ENCODE measurements around the gene ZNF532.
"Not testable (repeated sequence)": the region's sequence is repeated elsewhere in the genome, so short reads cannot be mapped to it uniquely, and the experiment has no call there.

ZNF532 gene

DNA sequence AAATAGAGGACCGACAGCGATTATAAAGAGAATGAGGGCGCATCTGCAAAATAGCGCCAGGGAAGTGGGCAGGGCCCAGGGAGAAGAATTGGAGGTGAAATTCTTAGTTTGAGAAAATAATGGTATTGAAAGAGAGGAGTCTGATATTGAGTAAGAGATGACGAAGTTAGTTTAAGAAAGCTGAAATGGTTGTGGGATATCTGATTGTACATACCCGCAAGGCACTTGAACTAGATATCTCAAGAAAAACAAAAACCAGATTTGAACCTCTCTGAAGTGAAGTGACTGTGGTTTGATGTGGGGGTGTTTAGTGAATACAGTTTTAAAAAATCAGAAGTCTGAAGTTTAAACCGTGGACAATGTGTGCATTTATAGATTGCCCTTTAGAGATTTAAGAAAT is 38.9 kb downstream of the ZNF532 start:
- no peak for DNase-seq

DNA sequence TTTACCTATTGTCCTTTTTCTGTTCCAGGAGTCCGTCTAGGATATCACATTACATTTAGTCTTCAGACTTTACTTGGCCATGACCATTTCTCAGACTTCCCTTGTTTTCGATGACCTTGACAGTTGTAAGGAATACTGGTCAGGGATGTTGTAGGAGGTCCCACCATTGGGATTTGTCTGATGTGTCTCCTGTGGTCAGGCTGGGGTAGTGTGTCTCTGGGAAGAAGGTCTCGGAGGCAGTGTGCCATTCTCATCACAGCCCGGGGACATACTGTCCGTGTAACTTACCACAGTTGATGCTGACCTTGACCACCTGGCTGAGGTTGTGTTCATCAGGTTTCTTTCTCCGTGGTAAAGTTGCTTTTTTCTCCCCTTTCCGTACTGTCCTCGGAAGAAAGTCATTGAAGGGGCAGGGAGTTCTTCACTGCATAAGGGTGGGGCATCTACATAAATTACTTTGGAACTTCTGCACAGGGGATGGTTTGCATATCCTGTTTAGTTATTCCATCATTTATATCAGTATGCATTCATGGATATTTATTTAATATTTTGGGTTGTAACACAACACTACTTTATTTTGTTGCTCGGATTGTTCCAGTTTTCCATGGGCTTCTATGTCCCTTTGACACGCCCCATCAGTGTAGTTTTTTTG is 41.2 kb downstream of the ZNF532 start:
- no peak for DNase-seq

DNA sequence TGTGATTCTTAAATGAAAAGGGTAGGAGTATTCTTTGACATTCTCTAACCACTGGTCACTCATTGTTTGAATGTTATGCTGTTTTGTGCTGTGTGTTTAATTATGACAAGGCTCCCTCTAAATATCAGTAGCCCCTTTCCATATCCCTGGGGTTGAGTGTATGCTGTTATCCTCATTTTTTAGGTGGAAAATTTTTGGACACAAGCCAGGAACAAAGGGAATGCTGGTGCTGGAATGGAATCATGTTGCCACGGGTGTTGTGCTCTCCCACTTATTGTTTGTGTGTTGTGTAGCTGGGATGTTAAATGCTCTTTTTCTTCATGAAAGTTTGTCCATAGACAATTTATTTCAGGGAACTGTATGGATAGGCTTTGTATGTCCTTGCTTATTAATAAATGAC is 43.3 kb downstream of the ZNF532 start:
- no peak for DNase-seq

DNA sequence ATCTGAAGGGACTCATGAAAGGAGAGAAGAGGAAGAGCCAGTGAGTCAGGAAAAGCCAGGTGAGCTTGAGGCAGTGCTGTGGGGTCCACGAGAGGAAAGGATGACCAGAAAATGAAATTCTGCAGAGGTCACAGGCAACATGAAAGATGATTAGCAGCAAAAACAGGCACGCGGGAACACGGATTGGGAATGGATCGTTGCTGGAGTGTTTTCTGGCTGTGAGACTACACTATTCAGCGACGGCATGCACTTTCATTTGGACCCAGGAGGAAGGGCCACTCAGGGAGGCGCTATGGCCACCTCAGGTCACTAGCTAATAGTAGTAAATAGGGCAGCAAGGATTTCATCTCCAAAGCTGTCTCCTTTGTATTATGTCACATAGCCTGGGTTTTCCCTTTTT is 44.8 kb downstream of the ZNF532 start:
- DNase-seq, result no peak

DNA sequence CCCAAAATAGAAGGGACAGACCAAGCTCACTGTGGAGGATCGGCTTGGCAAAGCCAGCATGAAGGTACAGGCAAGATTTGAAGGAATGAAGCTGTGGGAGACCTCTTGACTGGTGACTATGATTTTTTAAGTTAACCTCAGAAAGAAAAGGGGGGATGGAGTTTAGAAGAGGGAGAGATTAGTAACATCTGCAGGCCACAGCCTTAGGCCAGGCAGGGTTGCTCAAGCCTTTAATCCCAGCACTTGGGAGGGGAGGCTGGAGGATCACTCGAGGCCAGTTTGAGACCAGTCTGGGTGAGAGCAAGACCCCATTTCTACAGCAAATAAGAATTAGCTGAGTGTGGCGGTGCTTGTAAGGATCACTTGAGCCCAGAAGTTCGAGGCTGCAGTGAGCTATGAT is 46.6 kb downstream of the ZNF532 start:
- DNase-seq, result no peak

DNA sequence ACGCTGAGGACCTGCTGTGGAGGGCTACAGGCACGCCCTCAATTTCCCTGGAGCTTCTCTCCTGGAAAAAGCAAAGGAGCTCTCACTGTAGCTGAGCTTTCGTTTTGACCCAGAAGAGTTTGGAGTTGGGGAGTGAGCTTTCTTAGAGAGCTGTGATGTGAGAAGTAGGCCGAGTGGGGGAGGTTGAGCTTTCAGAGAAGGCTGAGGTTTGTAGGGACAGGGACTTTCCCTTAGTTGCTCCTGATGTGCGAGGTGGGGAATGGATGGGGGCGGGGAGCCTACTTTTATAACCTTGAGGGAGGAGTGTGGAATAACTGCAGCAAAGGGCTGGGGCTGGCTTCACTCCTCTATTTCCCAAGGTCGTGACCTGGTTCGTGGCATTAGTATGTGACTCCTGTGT is 47.1 kb downstream of the ZNF532 start:
- DNase-seq, result no peak

DNA sequence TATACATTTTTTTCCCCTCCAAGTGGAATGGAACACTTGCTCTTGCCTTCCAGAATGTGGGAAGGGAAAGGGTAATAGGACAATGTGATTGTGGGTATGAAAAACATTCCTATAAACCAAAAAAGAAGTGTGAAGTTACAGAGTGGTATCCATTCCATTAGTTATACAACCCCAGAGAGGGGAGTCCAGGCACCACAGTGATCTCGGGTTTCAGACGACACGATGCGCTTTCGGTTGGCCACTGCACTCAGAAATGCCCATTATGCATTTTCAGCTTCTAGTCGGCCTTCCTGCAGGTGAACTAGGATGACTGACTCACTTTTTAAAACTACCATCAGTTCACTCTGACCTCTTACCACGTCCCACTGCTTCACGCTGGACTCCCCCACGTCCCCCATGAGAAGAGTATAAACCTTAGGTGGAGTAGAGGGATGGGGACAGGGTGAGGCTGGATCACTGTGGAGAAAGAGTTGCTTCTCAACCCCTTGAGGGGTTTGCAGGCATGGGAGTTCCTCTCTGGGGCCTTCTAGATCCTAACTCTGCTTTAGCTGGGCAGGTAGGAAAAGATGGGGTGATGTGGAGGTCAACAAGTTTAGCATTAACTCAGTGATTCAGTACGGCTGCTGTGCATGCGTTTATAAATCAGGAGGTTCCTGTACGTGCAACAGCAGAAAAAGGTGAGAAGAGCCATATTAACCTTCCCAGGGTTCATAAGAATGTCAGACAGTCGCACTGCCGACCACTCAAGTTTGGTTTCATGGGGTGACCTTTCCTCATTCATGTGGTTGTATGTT is 50.5 kb downstream of the ZNF532 start:
- DNase-seq, result no peak

DNA sequence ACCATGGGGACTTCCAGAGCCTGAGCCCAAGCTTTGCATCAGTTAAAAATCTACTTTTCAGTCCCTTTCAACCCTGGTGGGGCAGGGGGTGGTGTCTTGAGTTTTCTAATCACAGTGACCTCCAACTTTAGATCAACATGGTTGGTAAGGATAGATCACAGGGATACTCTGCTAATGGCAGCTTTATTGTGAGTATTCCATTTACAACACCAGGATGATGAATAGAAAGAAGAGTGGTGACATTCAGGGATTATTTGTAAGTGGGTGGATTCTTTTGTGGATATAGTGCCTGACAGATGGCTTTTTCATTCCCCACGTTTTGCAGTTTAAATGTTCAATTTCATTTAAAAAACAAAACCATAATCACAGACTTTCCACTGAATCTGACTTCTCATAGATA is 51.3 kb downstream of the ZNF532 start:
- no peak for DNase-seq

DNA sequence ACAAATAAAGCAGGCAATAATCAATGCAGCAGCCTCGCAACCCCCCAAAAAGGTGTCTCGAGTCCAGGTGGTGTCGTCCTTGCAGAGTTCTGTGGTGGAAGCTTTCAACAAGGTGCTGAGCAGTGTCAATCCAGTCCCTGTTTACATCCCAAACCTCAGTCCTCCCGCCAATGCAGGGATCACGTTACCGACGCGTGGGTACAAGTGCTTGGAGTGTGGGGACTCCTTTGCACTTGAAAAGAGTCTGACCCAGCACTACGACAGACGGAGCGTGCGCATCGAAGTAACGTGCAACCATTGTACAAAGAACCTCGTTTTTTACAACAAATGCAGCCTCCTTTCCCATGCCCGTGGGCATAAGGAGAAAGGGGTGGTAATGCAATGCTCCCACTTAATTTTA is 55.3 kb downstream of the ZNF532 start:
- not testable (repeated sequence) for DNase-seq

DNA sequence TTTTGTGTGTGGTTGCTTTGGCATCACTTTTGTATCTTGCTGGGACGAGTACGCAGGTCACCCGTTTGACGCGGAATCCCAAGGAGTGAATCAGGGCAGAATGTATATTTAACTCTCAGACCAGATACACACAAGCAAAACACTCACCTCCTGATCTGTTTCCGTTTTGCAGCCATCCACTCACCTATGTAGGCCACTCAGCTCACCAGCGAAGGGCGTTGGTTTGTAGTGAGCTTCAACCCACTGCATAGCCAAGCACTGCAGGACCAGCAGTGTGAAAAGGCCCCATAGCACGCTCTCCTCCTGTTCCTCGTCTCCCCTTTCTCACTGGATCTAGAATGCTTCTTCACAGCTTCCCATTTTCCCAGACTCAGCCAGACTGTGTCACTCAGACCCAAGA is 58.3 kb downstream of the ZNF532 start:
- DNase-seq, result no peak

DNA sequence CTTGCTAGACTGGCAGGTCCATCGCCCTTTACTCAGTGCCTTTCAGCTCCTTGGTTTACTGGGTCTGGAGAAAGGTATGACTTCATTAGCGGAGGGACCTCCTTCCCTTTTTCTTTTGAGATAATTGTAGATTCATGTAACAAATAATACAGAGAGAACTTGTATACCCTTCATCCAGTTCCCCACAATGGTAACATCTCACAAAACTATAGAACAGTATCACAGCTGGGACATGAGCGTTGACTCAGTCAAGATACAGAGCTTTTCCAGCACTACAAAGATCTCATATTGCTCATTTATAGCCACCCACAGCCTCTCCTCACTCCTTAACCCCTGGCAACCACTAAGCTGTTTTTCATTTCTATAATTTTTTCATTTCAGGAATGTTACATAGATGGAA is 59.8 kb downstream of the ZNF532 start:
- DNase-seq, result no peak

DNA sequence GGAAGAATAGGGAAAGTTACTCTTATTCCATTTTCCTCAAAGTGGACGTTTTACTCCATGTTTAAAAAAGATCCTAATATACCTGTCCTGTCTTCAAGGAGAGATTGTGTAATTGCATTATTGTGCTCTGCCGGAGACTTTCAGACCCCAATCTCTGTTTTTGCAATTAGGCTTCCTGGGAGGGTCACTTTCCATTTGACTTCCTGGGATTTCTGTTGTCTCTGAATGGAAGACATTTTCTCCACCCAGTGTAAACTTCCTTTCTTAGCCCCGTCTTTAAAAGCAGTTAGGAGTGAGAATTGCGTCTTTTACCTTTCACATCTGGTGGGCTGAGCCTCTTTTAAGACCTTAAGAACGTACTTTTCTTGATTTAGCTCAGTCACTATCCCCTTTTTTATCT is 63.0 kb downstream of the ZNF532 start:
- DNase-seq, result no peak

DNA sequence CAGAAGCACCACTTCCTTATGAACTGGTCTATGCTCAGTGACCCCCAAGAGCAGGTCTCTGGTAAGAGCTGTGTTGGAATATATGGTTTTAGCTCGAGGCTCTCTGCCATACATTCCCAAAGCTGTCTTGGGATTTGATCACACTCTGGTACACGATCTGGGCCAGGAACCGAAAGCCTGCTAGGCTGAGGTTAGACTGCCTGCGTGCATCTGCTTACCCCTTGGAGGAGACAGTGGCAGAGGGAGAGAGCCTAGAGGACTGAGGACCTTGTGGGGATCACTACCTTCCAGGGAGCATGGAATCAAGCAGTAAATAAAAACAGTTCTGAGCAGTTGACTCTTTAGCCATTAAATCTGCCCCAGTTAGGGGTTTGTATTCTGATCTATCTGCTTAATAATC is 63.7 kb downstream of the ZNF532 start:
- DNase-seq, result no peak

DNA sequence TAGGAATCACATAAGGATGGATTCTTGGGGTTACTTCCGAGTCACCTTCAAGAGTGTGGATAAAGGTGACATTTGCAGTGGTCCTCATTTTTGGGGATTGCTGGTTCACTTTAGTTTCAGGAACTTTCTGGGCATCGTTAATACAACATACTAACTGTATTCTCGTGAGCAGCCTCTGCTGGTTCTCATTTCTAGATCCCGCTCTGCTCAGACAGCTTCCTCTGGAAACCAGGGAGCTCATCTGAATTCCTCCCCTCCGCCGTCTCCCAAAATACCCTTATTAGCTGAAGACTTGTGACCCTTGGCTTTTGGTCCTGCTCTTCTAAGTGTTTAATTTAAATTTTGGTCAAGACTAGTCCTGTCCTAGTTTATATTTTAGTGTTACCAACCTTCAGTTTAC is 64.5 kb downstream of the ZNF532 start:
- DNase-seq, result no peak

DNA sequence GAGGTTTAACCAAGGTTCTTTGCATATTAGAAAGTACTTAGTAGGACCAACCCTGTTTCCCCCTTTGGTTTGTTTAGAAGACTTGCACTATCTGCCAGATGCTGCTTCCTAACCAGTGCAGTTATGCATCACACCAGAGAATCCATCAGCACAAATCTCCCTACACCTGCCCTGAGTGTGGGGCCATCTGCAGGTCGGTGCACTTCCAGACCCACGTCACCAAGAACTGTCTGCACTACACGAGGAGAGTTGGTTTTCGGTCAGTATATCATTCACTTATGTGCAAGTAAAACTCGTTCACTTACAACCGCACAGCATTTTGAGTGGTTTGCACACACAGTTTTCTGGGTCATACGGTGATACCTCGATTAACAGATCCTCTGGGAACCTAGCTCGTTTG is 69.7 kb downstream of the ZNF532 start:
- DNase-seq, result no peak

DNA sequence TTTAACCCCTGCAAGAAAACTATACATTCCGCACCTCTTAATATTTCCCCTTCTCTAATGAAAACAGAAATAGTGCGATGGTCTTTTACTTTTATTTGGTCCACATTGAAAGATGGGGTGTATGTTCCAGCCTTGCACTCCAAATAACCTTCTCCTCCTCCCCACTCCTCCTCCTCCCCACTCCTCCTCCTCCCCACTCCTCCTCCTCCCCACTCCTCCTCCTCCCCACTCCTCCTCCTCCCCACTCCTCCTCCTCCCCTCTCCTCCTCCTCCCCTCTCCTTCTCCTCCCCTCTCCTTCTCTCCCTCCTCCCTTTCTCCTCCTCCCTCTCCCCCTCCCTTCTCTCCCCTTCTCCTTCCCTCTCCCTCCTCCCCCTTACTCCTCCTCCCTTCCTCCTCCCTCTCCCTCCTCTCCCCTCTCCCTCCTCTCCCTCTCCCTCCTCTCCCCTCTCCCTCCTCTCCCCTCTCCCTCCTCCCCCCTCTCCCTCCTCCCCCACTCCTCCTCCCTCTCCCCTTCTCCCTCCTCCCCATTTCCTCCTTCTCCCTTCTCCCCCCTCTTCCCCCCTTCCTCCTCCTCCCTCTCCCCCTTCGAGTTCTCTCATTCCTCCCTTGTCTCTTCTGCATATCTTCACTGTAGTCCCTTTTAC is 70.4 kb downstream of the ZNF532 start:
- no peak for DNase-seq

DNA sequence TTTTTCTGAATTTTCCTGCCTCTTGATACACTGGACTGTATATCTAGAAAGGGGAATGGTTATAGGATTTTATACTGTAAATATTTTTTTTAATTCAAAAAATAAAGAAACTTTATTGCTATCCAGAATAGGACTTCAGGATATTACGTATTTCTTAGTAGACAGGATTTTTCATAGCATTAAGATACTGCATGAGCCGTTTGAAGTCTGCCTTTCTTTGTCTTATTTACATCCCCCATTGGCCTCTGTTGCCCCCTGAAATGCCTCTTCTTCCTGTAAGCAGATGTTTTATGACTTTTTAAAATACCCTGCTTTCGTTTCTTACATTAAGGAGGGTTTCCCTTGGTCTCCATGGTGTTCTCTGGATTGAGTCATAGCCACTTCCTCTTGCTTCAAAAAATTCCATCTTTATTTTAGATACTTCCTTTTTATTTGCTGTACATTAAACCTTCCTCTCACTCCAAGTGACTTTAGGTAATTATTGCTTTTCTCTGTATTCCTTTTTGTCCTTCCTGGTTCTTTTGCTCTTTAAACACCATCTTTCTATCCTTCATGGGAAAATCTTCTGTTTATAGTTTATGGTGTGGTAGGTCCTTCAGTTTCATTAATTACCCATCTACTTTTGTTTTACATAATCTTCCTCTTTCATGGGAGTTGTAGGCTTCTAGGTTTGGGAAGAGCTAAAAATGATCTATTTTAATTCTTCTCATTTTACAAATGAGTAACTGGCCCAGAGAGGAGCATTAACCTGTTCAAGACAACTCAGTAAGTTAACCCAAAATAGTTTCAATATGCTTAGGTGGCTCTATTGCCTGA is 72.6 kb downstream of the ZNF532 start:
- no peak for DNase-seq

DNA sequence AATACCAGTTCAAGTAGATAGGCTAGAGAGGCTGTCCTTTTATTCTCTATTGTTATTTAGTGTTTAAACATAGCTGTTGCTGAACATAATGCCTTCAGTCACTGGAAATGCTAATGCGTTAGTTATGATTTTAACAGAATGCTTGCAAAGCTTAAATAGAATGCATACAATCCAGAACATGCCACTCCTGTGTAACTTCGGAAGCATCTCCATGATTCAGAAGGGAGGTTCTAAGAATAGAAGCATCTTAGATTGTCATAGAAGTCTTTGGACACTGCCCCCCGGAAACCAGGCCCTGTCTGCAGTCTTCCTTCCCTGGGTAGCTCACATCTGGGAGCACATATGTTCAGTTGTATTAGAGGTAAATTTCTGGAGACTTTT is 73.2 kb downstream of the ZNF532 start:
- DNase-seq, result no peak

DNA sequence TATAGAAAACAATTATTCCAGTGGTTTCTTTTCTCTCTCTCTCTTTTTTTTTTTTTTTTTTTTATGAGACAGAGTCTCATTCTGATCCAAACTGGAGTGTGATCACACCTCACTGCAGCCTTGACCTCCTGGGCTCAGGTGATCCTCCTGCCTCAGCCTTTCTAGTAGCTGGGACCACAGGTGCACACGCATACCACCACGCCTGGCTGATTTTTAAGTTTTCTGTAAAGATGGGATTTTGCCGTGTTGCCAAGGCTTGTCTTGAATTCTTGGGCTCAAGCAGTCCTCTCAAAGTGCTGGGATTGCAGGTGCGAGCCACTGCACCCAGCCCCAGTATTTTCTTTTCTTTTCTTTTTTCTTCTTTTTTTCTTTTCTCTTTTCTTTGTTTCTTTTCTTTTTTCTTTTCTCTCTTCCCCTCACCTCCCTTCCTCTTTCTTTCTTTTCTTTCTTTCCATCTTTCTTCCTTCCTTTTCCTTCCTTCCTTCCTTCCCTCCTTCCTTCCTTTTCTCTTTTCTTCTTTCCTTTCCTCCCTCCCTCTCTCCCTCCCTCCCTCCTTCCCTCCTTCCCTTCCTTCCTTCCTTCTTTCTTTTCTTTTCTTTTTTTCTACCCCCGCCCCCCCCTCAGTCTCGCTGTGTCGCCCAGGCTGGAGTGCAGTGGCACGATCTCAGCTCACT is 76.9 kb downstream of the ZNF532 start:
- no peak for DNase-seq

DNA sequence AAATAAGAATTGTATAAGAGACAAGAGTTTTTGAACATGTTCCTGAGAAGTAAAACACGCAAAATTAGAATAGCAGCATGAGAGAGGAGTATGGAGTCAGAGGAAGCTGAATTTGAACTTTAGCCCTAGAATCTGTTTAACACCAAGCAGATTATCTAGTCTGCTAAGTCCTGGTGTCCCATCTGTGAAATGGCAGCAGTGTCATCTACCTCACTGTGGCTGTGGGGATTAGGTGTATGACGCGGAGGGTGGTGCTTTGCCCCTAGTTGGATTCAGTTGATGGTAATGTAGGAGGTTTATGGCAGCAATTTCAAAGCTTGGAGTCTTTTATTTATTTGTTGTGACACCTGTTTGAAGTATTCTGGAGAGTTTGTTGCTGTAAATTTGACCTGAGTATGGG is 79.2 kb downstream of the ZNF532 start:
- DNase-seq, result no peak

DNA sequence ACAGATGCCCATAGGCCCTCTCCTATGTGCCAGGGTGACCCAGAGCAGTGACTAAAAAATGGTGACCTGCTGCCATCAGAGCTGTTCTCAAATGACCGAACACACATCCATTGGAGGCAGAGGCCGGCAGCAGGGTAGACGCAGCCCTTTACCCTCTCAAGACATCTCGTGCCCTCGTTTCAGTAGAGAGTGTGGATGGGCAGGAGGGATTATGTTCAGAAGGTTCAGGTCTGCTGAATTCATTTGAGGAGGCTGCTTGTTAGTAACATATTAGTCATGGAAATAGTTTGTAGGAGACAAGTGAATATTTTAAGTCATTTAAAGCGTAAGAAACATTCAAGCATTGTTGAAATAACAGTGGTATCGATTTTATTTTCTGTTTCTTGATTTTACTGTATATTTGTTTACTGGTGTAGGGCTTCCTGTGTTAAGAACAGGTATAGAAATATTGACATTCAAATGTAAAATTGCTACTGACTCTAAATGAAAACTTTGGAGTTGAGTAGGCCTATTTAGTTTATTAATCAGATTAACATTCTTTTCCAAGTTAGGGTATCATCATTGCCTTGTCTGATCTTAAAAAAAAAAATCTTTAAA is 82.6 kb downstream of the ZNF532 start:
- DNase-seq, result no peak

DNA sequence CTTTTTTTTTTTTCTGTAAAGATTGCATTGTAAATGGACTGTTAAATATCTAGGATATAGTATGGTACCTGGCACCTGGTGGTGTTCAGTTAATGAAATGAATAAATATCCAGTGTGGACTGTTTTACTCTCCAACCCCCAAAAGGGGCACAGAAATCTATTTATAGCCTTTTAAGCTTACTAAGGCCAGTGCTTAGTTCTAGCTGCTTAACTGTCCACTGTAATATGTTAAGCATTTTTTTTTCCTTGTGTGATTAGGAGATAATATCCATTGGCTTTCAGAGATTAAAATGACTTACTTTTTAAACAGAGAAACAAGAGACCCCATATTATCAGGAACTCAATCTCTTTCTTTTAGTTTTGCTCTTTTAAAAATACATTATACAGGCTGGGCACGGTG is 84.4 kb downstream of the ZNF532 start:
- no peak for DNase-seq
